ENCODE measurements around the gene PCDHA4.

GRCh38 chr5:140801494-140801841 lies 5.4 kb upstream of the PCDHA4 start:
- TF ChIP-seq CTCF (IDR thresholded peaks at IDR 0.05) (peak in 2 of 3 experiments; percentile 23 to 28), POLR2A (IDR thresholded peaks at IDR 0.05) (no peak)

All from testis (tissue), 2 donors.